ENCODE data around the gene HSD11B2. TPM values are rescaled to one million over a fixed set of nuclear protein-coding genes. Genes with fewer than 3 reads are reported as not detected.
"Not testable (repeated sequence)": the region's sequence is repeated elsewhere in the genome, so short reads cannot be mapped to it uniquely, and the experiment has no call there.

Gene HSD11B2
- total and polyA plus RNA-seq, 8 donors: 0.89 to 837 (median 2.9) TPM; not detected in 1

DNA sequence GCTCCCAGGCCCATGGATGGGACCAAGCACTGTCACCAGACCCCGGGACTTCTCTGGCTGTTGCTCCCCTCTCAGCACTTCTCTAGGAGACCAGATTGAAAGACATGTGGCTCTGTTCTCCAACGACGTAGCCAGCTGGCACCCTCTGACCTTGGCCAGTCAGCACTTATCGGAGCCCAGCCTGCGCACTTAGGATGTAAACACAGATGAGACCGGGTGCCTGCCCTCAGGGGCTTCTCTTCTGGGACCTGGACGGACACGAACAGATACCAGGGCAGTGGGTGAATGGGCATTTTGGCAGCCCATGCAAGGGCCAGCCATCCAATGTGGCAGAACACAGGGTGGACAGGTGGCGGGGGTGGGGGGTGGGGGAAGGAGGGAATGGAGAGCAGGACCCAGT lies 21.3 kb upstream of the HSD11B2 start:
- Histone ChIP-seq H3K36me3 (peaks cover 0 to 4% (median 0%) of the 10 kb centered on the region in 4 donors), H3K27ac (no peak overlapping the region), H3K4me3 (no peak overlapping the region), H3K9me3 (no peaks in the 10 kb centered on the region), H3K27me3 (no peaks in the 10 kb centered on the region), H3K4me1 (peaks cover 6 to 33% (median 22%) of the 10 kb centered on the region in 4 donors)
- 84 to 94% (median 90%) methylated on average over 9 of the region's 9 CpGs for WGBS, 5 donors
- no peak for TF ChIP-seq POLR2AphosphoS5 (IDR thresholded peaks at IDR 0.05)
- TF ChIP-seq, protein P1, sequence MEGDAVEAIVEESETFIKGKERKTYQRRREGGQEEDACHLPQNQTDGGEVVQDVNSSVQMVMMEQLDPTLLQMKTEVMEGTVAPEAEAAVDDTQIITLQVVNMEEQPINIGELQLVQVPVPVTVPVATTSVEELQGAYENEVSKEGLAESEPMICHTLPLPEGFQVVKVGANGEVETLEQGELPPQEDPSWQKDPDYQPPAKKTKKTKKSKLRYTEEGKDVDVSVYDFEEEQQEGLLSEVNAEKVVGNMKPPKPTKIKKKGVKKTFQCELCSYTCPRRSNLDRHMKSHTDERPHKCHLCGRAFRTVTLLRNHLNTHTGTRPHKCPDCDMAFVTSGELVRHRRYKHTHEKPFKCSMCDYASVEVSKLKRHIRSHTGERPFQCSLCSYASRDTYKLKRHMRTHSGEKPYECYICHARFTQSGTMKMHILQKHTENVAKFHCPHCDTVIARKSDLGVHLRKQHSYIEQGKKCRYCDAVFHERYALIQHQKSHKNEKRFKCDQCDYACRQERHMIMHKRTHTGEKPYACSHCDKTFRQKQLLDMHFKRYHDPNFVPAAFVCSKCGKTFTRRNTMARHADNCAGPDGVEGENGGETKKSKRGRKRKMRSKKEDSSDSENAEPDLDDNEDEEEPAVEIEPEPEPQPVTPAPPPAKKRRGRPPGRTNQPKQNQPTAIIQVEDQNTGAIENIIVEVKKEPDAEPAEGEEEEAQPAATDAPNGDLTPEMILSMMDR (IDR thresholded peaks at IDR 0.05): no peak
- no peak for TF ChIP-seq POLR2A (IDR thresholded peaks at IDR 0.05)
- TF ChIP-seq EP300 (IDR thresholded peaks at IDR 0.05): no peak
- intact Hi-C loops (cut with DNase I; ENCODE audit: low total_unique reads): loop anchor here (10.0 kb wide), 1 partner anchor 145 kb away; no protein-coding TSS in a partner anchor
- no peak for DNase-seq

DNA sequence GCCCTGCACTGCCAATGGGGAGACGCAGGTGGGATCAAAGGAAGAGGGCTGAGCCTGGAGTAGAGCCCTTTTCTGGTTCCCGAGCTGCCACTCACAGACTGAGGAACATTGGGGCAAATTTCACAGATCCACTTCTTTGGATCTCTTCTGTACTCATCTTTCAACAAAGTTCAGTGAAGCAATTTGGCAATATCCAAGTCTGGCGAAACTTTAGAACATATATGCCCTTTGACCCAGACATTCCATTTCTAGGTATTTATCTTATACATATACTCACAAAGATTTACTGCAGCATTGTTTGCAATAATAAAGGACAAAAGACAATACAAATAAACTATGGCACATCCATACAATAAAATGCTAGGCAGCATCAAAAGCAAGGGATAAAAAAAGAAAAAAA lies 19.6 kb upstream of the HSD11B2 start:
- TF ChIP-seq EP300 (IDR thresholded peaks at IDR 0.05): no peak
- TF ChIP-seq POLR2AphosphoS5 (IDR thresholded peaks at IDR 0.05): no peak
- TF ChIP-seq, protein P1 (IDR thresholded peaks at IDR 0.05): no peak
- TF ChIP-seq POLR2A (IDR thresholded peaks at IDR 0.05): no peak
- Histone ChIP-seq H3K27me3 (no peaks in the 10 kb centered on the region), H3K36me3 (peaks cover 0 to 4% (median 0%) of the 10 kb centered on the region in 4 donors), H3K4me1 (peaks cover 13 to 33% (median 28%) of the 10 kb centered on the region in 4 donors), H3K27ac (no peak overlapping the region), H3K4me3 (no peak overlapping the region), H3K9me3 (no peaks in the 10 kb centered on the region)
- intact Hi-C loops (cut with DNase I; ENCODE audit: low total_unique reads): no loop called here
- 81 to 90% (median 87%) methylated on average over 3 of the region's 3 CpGs for WGBS, 5 donors
- no peak for DNase-seq

- H3K4me3 ChIP-seq: no peak overlapping the region
- peaks cover 0 to 4% (median 0%) of the 10 kb centered on the region in 4 donors for H3K36me3 ChIP-seq
- intact Hi-C loops (cut with DNase I; ENCODE audit: low total_unique reads): no loop called here
- H3K9me3 ChIP-seq: no peaks in the 10 kb centered on the region
- H3K27ac ChIP-seq: no peak overlapping the region
- no peak for TF ChIP-seq POLR2A (IDR thresholded peaks at IDR 0.05)
- TF ChIP-seq, protein P1 (IDR thresholded peaks at IDR 0.05): no peak
- no peak for TF ChIP-seq POLR2AphosphoS5 (IDR thresholded peaks at IDR 0.05)
- TF ChIP-seq EP300 (IDR thresholded peaks at IDR 0.05): no peak
- no peak for DNase-seq
- WGBS, 5 donors: 33 to 46% (median 40%) methylated on average over 2 of the region's 2 CpGs
- H3K27me3 ChIP-seq: no peaks in the 10 kb centered on the region
- H3K4me1 ChIP-seq: peaks cover 13 to 34% (median 30%) of the 10 kb centered on the region in 4 donors
Observed at GRCh38 chr16:67412294-67412693, 18.6 kb upstream of the HSD11B2 start.

GRCh38 chr16:67413978-67414911 lies 16.7 kb upstream of the HSD11B2 start:
- no peak for DNase-seq
- Histone ChIP-seq H3K36me3 (peaks cover 0 to 3% (median 0%) of the 10 kb centered on the region in 4 donors), H3K9me3 (no peaks in the 10 kb centered on the region), H3K4me1 (peaks cover 13 to 34% (median 30%) of the 10 kb centered on the region in 4 donors), H3K4me3 (no peak overlapping the region), H3K27ac (peak overlapping the region in 2 of 5 donors; percentile 1 to 29), H3K27me3 (no peaks in the 10 kb centered on the region)
- WGBS, 5 donors: 53 to 65% (median 60%) methylated on average over 6 of the region's 6 CpGs
- intact Hi-C loops (cut with DNase I; ENCODE audit: low total_unique reads): no loop called here
- TF ChIP-seq, protein P1 (IDR thresholded peaks at IDR 0.05): no peak

GRCh38 chr16:67415421-67415820 lies 15.5 kb upstream of the HSD11B2 start:
- Histone ChIP-seq H3K4me3 (peak overlapping the region; percentile 67 to 83 (median 74)), H3K4me1 (peaks cover 13 to 34% (median 30%) of the 10 kb centered on the region in 4 donors), H3K27ac (peak overlapping the region in 4 of 5 donors; percentile 81 to 87 (median 86))
- H3K27me3 ChIP-seq; H3K36me3 ChIP-seq; H3K9me3 ChIP-seq; intact Hi-C loops (cut with DNase I; ENCODE audit: low total_unique reads); DNase-seq: not testable (repeated sequence)
- 86 to 96% (median 95%) methylated on average over 19 of the region's 19 CpGs for WGBS, 5 donors
